SK-N-SH (cell line): ENCODE measurements around the gene RCAN1. TPM values are rescaled to one million over a fixed set of nuclear protein-coding genes. Genes with fewer than 3 reads are reported as not detected.

ENCODE experiments used
- CTCF ChIA-PET: fragments of 300-600, 350-600 bp; formaldehyde crosslinking; extraction: SDS; loops from one replicate; lab custom pipeline; 2021; lab: Yijun Ruan, JAX
- POLR2A ChIA-PET: fragments of 350-600 bp; sonication (Branson Sonifier 250); formaldehyde crosslinking; extraction: SDS; loops from one replicate; lab custom pipeline; 2020; ENCODE audit warnings: antibody characterized with exemption, inconsistent platforms; lab: Yijun Ruan, JAX
- DNase-seq: peaks from one replicate; pipeline ENCODE4 v3.0.0; 2012
- H2AFZ ChIP-seq: fragments of 200-600 bp; sonication (generic); 2 replicates; pipeline ENCODE4 v1.8.1; 2016; ENCODE audit warnings: antibody characterized with exemption, mild to moderate bottlenecking, low read depth
- H3F3A ChIP-seq: fragments of 200-600 bp; sonication (generic); replicated peaks from 2 replicates; pipeline ENCODE3; 2016; ENCODE audit warnings: antibody characterized with exemption, mild to moderate bottlenecking; ENCODE audit not compliant: insufficient read depth
- H3K27ac ChIP-seq, 2 experiments: fragments of 200-500 bp in 1 of 2; fragments of 200-600 bp in 1 of 2; sonication (Bioruptor generic) in 1 of 2; sonication (generic), shearing (Covaris generic) in 1 of 2; 2 replicates each; pipeline versions ENCODE4 v1.5.1 to v1.6.1; 2014 to 2016; ENCODE audit warnings: low read depth in 2 of 2, inconsistent platforms in 1 of 2, low read length in 1 of 2, mild to moderate bottlenecking in 1 of 2, mixed read lengths in 1 of 2
- H3K27me3 ChIP-seq: fragments of 200-600 bp; sonication (generic), shearing (Covaris generic); 2 replicates; pipeline ENCODE4 v1.6.1; 2016; ENCODE audit warnings: mixed run types; ENCODE audit not compliant: insufficient read depth
- H3K36me3 ChIP-seq, 2 experiments: fragments of 200-500 bp in 1 of 2; fragments of 200-600 bp in 1 of 2; sonication (Bioruptor generic) in 1 of 2; sonication (generic) in 1 of 2; replicated peaks in 1 of 2; 2 replicates each; pipeline versions ENCODE3 to v1.5.1; 2014 to 2016; ENCODE audit warnings: low read length in 1 of 2, mild to moderate bottlenecking in 1 of 2; ENCODE audit not compliant: insufficient read depth in 2 of 2, control insufficient read depth in 1 of 2
- H3K4me1 ChIP-seq, 2 experiments: fragments of 200-500 bp in 1 of 2; fragments of 200-600 bp in 1 of 2; sonication (Bioruptor generic) in 1 of 2; sonication (generic), shearing (Covaris generic) in 1 of 2; 2 replicates each; pipeline versions ENCODE4 v1.5.1 to v1.6.1; 2014 to 2016; ENCODE audit warnings: low read depth in 1 of 2, low read length in 1 of 2, mixed run types in 1 of 2; ENCODE audit not compliant: insufficient read depth in 2 of 2, control insufficient read depth in 1 of 2
- H3K4me2 ChIP-seq: fragments of 200-600 bp; sonication (generic), shearing (Covaris generic); 2 replicates; pipeline ENCODE4 v1.6.1; 2017; ENCODE audit warnings: mixed run types
- H3K4me3 ChIP-seq, 2 experiments: fragments of 200-500 bp in 1 of 2; fragments of 200-600 bp in 1 of 2; sonication (Bioruptor generic) in 1 of 2; sonication (generic), shearing (Covaris generic) in 1 of 2; 2 replicates each; pipeline versions ENCODE4 v1.5.1 to v1.8.1; 2014 to 2016; ENCODE audit warnings: low read depth in 2 of 2, inconsistent platforms in 1 of 2, low read length in 1 of 2, mild to moderate bottlenecking in 1 of 2, mixed read lengths in 1 of 2, moderate library complexity in 1 of 2
- H3K79me2 ChIP-seq: fragments of 200-600 bp; sonication (generic); 2 replicates; pipeline ENCODE4 v1.8.1; 2017; ENCODE audit warnings: mild to moderate bottlenecking; ENCODE audit not compliant: insufficient read depth
- H3K9ac ChIP-seq: fragments of 200-600 bp; sonication (generic); 2 replicates; pipeline ENCODE4 v1.6.1; 2017; ENCODE audit warnings: mixed run types
- H3K9me2 ChIP-seq: fragments of 200-600 bp; sonication (generic); 2 replicates; pipeline ENCODE4 v1.6.1; 2017; ENCODE audit warnings: mixed run types
- H3K9me3 ChIP-seq: fragments of 200-600 bp; sonication (generic); 2 replicates; pipeline ENCODE4 v1.6.1; 2017; ENCODE audit warnings: mixed run types, mild to moderate bottlenecking, moderate library complexity
- H4K20me1 ChIP-seq: fragments of 200-600 bp; sonication (generic); 2 replicates; pipeline ENCODE4 v1.6.1; 2017; ENCODE audit warnings: mild to moderate bottlenecking, mixed run types; ENCODE audit not compliant: insufficient read depth
- CTCF ChIP-seq: fragments of 200-600 bp; sonication (generic); IDR thresholded peaks from 2 replicates; pipeline ENCODE4 v1.6.1; 2017; ENCODE audit warnings: antibody characterized with exemption, mild to moderate bottlenecking, moderate library complexity
- ELF1 ChIP-seq: IDR thresholded peaks from 2 replicates; pipeline ENCODE4 v1.4.0; 2012
- EZH2phosphoT487 ChIP-seq: fragments of 200-600 bp; sonication (generic); IDR thresholded peaks from 2 replicates; pipeline ENCODE4 v1.6.1; 2017; ENCODE audit warnings: low read depth, mixed run types, mild to moderate bottlenecking, antibody characterized with exemption, moderate library complexity, borderline replicate concordance
- GATA2 ChIP-seq: sonication (generic); formaldehyde crosslinking; IDR thresholded peaks from 2 replicates; pipeline ENCODE4 v1.5.0; 2020; ENCODE audit warnings: mild to moderate bottlenecking, missing genetic modification reagents
- MEF2A ChIP-seq: IDR thresholded peaks from 2 replicates; pipeline ENCODE4 v1.4.0; 2012; ENCODE audit warnings: low read depth, borderline replicate concordance
- NFIC ChIP-seq: IDR thresholded peaks from 2 replicates; pipeline ENCODE4 v1.4.0; 2012; ENCODE audit warnings: borderline replicate concordance
- NRF1 ChIP-seq: IDR thresholded peaks from 2 replicates; pipeline ENCODE4 v1.6.1; 2012; ENCODE audit warnings: low read depth, mild to moderate bottlenecking, low read length
- POLR2AphosphoS5 ChIP-seq: IDR thresholded peaks from 2 replicates; pipeline ENCODE4 v1.6.1; 2012; ENCODE audit warnings: low read depth, low read length
- RCOR1 ChIP-seq: fragments of 150-350 bp; IDR thresholded peaks from 2 replicates; pipeline ENCODE4 v1.6.1; 2017; ENCODE audit warnings: antibody characterized with exemption, low read length
- TCF12 ChIP-seq: IDR thresholded peaks from 2 replicates; pipeline ENCODE4 v1.4.0; 2012
- ZBTB33 ChIP-seq: IDR thresholded peaks from 2 replicates; pipeline ENCODE4 v1.4.0; 2012; ENCODE audit warnings: low read depth, borderline replicate concordance
- WGBS: methylation state at CpG from one replicate; pipeline ENCODE4 v1.1.6; 2017; ENCODE audit warnings: low lambda C conversion rate; 5-methylcytosine and 5-hydroxymethylcytosine counted together
- polyA plus RNA-seq, 3 experiments: library from polyadenylated mRNA; depleted of rRNA; stranded (reverse); fragments of >200 nt; gene quantifications; 2 replicates each; pipeline ENCODE4 v1.2.3, GENCODE V29; 2012
- TF ChIP-seq, protein P1 (sequence below): fragments of 150-350 bp; IDR thresholded peaks from 2 replicates; pipeline ENCODE4 v1.6.1; 2017; ENCODE audit warnings: antibody characterized with exemption, low read length, low read depth, borderline replicate concordance

The RCAN1 gene
- polyA plus RNA-seq, 1 of the 3 experiments (the other 2 are of a cell fraction), result 16.7 TPM

GRCh38 chr21:34501716-34502115 is 113.2 kb downstream of the RCAN1 start:
- CTCF ChIA-PET, result interaction anchor here (2.4 kb wide), 1 partner anchor 101 kb away, joined by 6 read pairs; no protein-coding TSS in a partner anchor
- WGBS, result 9% methylated on average over 1 of the region's 1 CpG
- H3K27ac ChIP-seq, result no peak overlapping the region

More at GRCh38 chr21:34501716-34502115, 113.2 kb downstream of the RCAN1 start:
- no peaks in the 10 kb centered on the region for H4K20me1 ChIP-seq
- H3K36me3 ChIP-seq, result no peaks in the 10 kb centered on the region
- TF ChIP-seq RCOR1, result no peak
- no peak for TF ChIP-seq NFIC
- TF ChIP-seq CTCF, result no peak
- TF ChIP-seq ELF1, result no peak
- no peak for TF ChIP-seq NRF1
- TF ChIP-seq EZH2phosphoT487, result no peak
- TF ChIP-seq, protein P1, sequence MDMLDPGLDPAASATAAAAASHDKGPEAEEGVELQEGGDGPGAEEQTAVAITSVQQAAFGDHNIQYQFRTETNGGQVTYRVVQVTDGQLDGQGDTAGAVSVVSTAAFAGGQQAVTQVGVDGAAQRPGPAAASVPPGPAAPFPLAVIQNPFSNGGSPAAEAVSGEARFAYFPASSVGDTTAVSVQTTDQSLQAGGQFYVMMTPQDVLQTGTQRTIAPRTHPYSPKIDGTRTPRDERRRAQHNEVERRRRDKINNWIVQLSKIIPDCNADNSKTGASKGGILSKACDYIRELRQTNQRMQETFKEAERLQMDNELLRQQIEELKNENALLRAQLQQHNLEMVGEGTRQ, result no peak
- TF ChIP-seq ZBTB33, result no peak
- TF ChIP-seq MEF2A, result no peak
- TF ChIP-seq POLR2AphosphoS5, result no peak
- no peak for TF ChIP-seq GATA2
- no peak for TF ChIP-seq TCF12
- POLR2A ChIA-PET, result no interaction called here
- no peak overlapping the region for H3K4me2 ChIP-seq
- H3K9me2 ChIP-seq, result no peaks in the 10 kb centered on the region
- H3K9me3 ChIP-seq, result no peaks in the 10 kb centered on the region; the same call in 1 of the 2 replicates
- no peak for DNase-seq
- H3K27me3 ChIP-seq, result peaks cover 8% of the 10 kb centered on the region; the same call in 1 of the 2 replicates
- H3K4me1 ChIP-seq, result no peaks in the 10 kb centered on the region
- no peak overlapping the region for H3K4me3 ChIP-seq
- H3F3A ChIP-seq, result no peaks in the 10 kb centered on the region
- H3K9ac ChIP-seq, result no peak overlapping the region
- H2AFZ ChIP-seq, result no peak overlapping the region
- no peaks in the 10 kb centered on the region for H3K79me2 ChIP-seq
